Brain microvascular endothelial cell (primary cell): Measurements from ENCODE around the gene CDC42EP3.

Experiments used
- DNase-seq: peaks from one replicate; pipeline ENCODE4 v3.0.0-alpha.2; 2020
- H3K27ac ChIP-seq: fragments of 250-450 bp; sonication (Bioruptor Pico); 2 replicates; pipeline ENCODE4 v1.5.1; 2020; ENCODE audit warnings: mild to moderate bottlenecking, moderate library complexity
- H3K27me3 ChIP-seq: fragments of 250-450 bp; sonication (Bioruptor Pico); replicated peaks from 2 replicates; pipeline ENCODE4 v1.5.1; 2020; ENCODE audit warnings: mild to moderate bottlenecking
- H3K36me3 ChIP-seq: fragments of 250-450 bp; sonication (Bioruptor Pico); replicated peaks from 2 replicates; pipeline ENCODE4 v1.5.1; 2020; ENCODE audit warnings: mild to moderate bottlenecking
- H3K4me3 ChIP-seq: 2 replicates; pipeline ENCODE4 v1.5.1; 2011; ENCODE audit warnings: low read depth, mild to moderate bottlenecking, control low read depth, low read length, moderate library complexity
- CTCF ChIP-seq: IDR thresholded peaks from 2 replicates; pipeline ENCODE4 v1.5.1; 2011; ENCODE audit warnings: low read depth, mild to moderate bottlenecking, moderate library complexity, low read length, control low read depth, inconsistent platforms; ENCODE audit errors: missing control alignments
- in situ Hi-C: cut with HindIII; loops from 2 replicates; pipeline ENCODE4 v1.10.0; 2017; ENCODE audit warnings: low sequenced_read_pairs, low pct_ligation_motif_present

CDC42EP3 gene

GRCh38 chr2:37659723-37660122 lies 11.7 kb downstream of the CDC42EP3 start:
- DNase-seq, result no peak
- no peak for TF ChIP-seq CTCF
- H3K4me3 ChIP-seq, result no peak overlapping the region
- H3K36me3 ChIP-seq, result peaks cover 36% of the 10 kb centered on the region
- no peak overlapping the region for H3K27ac ChIP-seq
- H3K27me3 ChIP-seq, result no peaks in the 10 kb centered on the region
- in situ Hi-C loops, result no loop called here

GRCh38 chr2:37658682-37659081 lies 12.8 kb downstream of the CDC42EP3 start:
- Histone ChIP-seq H3K36me3 (peaks cover 38% of the 10 kb centered on the region), H3K4me3 (no peak overlapping the region), H3K27ac (no peak overlapping the region), H3K27me3 (no peaks in the 10 kb centered on the region)
- no peak for DNase-seq
- in situ Hi-C loops, result no loop called here
- no peak for TF ChIP-seq CTCF

- in situ Hi-C loops, result no loop called here
Observed at GRCh38 chr2:37657471-37657870, 14.0 kb downstream of the CDC42EP3 start.

GRCh38 chr2:37656512-37657423 lies 14.7 kb downstream of the CDC42EP3 start:
- peak overlapping the region; percentile 5 for H3K27ac ChIP-seq
- H3K4me3 ChIP-seq, result no peak overlapping the region
- no peak for DNase-seq
- no peak for TF ChIP-seq CTCF
- in situ Hi-C loops, result no loop called here
- H3K36me3 ChIP-seq, result peaks cover 33% of the 10 kb centered on the region
- H3K27me3 ChIP-seq, result no peaks in the 10 kb centered on the region

More at GRCh38 chr2:37657471-37657870, 14.0 kb downstream of the CDC42EP3 start:
- no peaks in the 10 kb centered on the region for H3K27me3 ChIP-seq
- H3K36me3 ChIP-seq, result peaks cover 33% of the 10 kb centered on the region
- no peak for TF ChIP-seq CTCF
- no peak overlapping the region for H3K4me3 ChIP-seq
- H3K27ac ChIP-seq, result no peak overlapping the region
- DNase-seq, result no peak

GRCh38 chr2:37654932-37655841 lies 16.3 kb downstream of the CDC42EP3 start:
- DNase-seq, result no peak
- Histone ChIP-seq H3K27ac (peak overlapping the region; percentile 70), H3K4me3 (no peak overlapping the region), H3K27me3 (no peaks in the 10 kb centered on the region), H3K36me3 (peaks cover 28% of the 10 kb centered on the region)
- TF ChIP-seq CTCF, result no peak
- in situ Hi-C loops, result no loop called here
